HG03196 (cell line): Measurements from ENCODE around the gene AAMDC.

Source experiments
- ATAC-seq: cut with Tn5 transposase; IDR thresholded peaks from one replicate; pipeline ENCODE4 v1.9.1; 2021; ENCODE audit not compliant: unreplicated experiment

AAMDC gene

GRCh38 chr11:77820565-77821348 lies at the start of gene AAMDC, which contains the start of gene RSF1:
AAMDC (plus strand) TSS chr11:77821144; CDS start chr11:77842497, 21,353 bp downstream.
RSF1 (minus strand) TSS chr11:77820722; CDS start chr11:77820714, 8 bp downstream.
- peak; percentile 82 for ATAC-seq

- no peak for ATAC-seq
Observed at GRCh38 chr11:77775936-77776335, 45.0 kb upstream of the AAMDC start.

GRCh38 chr11:77776455-77776854 lies 44.5 kb upstream of the AAMDC start:
- ATAC-seq: no peak

- ATAC-seq: no peak
Observed at GRCh38 chr11:77778118-77778517, 42.8 kb upstream of the AAMDC start.

GRCh38 chr11:77778549-77778948 lies 42.4 kb upstream of the AAMDC start:
- ATAC-seq: no peak

- ATAC-seq: no peak
Observed at GRCh38 chr11:77779935-77780334, 41.0 kb upstream of the AAMDC start.

GRCh38 chr11:77783025-77783424 lies 37.9 kb upstream of the AAMDC start:
- ATAC-seq: no peak

- no peak for ATAC-seq
Observed at GRCh38 chr11:77784572-77784971, 36.4 kb upstream of the AAMDC start.

GRCh38 chr11:77789061-77789730 lies 31.7 kb upstream of the AAMDC start:
- no peak for ATAC-seq

GRCh38 chr11:77789731-77790476 lies 31.0 kb upstream of the AAMDC start:
- ATAC-seq: no peak

GRCh38 chr11:77791301-77791700 lies 29.6 kb upstream of the AAMDC start:
- ATAC-seq: no peak

GRCh38 chr11:77793972-77794371 lies 27.0 kb upstream of the AAMDC start:
- ATAC-seq: no peak

- no peak for ATAC-seq
Observed at GRCh38 chr11:77799338-77799737, 21.6 kb upstream of the AAMDC start.

- no peak for ATAC-seq
Observed at GRCh38 chr11:77800449-77800848, 20.5 kb upstream of the AAMDC start.

- no peak for ATAC-seq
Observed at GRCh38 chr11:77801477-77801876, 19.5 kb upstream of the AAMDC start.

- ATAC-seq: no peak
Observed at GRCh38 chr11:77806415-77806814, 14.5 kb upstream of the AAMDC start.

GRCh38 chr11:77806993-77807392 lies 14.0 kb upstream of the AAMDC start:
- no peak for ATAC-seq

GRCh38 chr11:77813256-77813655 lies 7.7 kb upstream of the AAMDC start:
- no peak for ATAC-seq

GRCh38 chr11:77814848-77815247 lies 6.1 kb upstream of the AAMDC start:
- ATAC-seq: no peak

GRCh38 chr11:77815459-77815858 lies 5.5 kb upstream of the AAMDC start:
- ATAC-seq: no peak

- ATAC-seq: peak; percentile 49
Observed at GRCh38 chr11:77819411-77819920, 1.5 kb upstream of the AAMDC start.
